Left lung (tissue), 10 donors: ENCODE measurements around the gene WDCP. TPM values are rescaled to one million over a fixed set of nuclear protein-coding genes. Genes with fewer than 3 reads are reported as not detected.

ENCODE experiments used
- ATAC-seq: fragments of 200-7000 bp; cut with Tn5 transposase; one replicate; pipeline ENCODE4 v1.9.1; 2020; ENCODE audit warnings: moderate library complexity
- DNase-seq, 4 donors: peaks; one replicate each; pipeline ENCODE4 v3.0.0-alpha.2; 2013 to 2020
- H3K27ac ChIP-seq, 2 donors: fragments of 200-600 bp; sonication (generic) in 1 of 2; one replicate each; pipeline versions ENCODE4 v1.5.0 to v1.8.0; 2020 to 2021
- H3K27me3 ChIP-seq, 2 donors: fragments of 200-600 bp; sonication (generic) in 1 of 2; one replicate each; pipeline versions ENCODE4 v1.5.0 to v1.8.0; 2020 to 2021
- H3K36me3 ChIP-seq, 2 donors: fragments of 200-600 bp; sonication (generic) in 1 of 2; one replicate each; pipeline versions ENCODE4 v1.5.0 to v1.8.0; 2020 to 2021
- H3K4me1 ChIP-seq, 2 donors: fragments of 200-600 bp; one replicate each; pipeline ENCODE4 v1.8.0; 2021
- H3K4me3 ChIP-seq, 2 donors: fragments of 200-600 bp; sonication (generic) in 1 of 2; one replicate each; pipeline versions ENCODE4 v1.5.0 to v1.8.0; 2020 to 2021; ENCODE audit warnings: mild to moderate bottlenecking in 1 of 2
- H3K9me3 ChIP-seq, 2 donors: fragments of 200-600 bp; sonication (generic) in 1 of 2; one replicate each; pipeline versions ENCODE4 v1.5.0 to v1.8.0; 2020 to 2021
- intact Hi-C, 2 donors: fragments of 100-400 bp; cut with DNase I; formaldehyde crosslinking; loops; one replicate each; pipeline versions ENCODE4 v1.11.2 to v1.14.2; 2022
- polyA plus RNA-seq, 6 donors: library from polyadenylated mRNA; unstranded; fragments of 120-200 nt; gene quantifications; one replicate each; pipeline ENCODE4 v1.2.1, GENCODE V29; 2013; ENCODE audit not compliant: insufficient read length in 6 of 6
- total RNA-seq, 2 donors: library from RNA; stranded (reverse); fragmentation: NEBNext Ultra II Directional; extraction: Animal tissue kit (Norgen Biotek cat#: 25700); gene quantifications; one replicate each; pipeline ENCODE4 v1.2.1, GENCODE V29; 2021
- TF ChIP-seq, protein P1 (sequence below), 2 donors: fragments of 200-600 bp; sonication (generic) in 1 of 2; IDR thresholded peaks; one replicate each; pipeline versions ENCODE4 v1.5.0 to v1.8.0; 2021; ENCODE audit warnings: antibody characterized with exemption in 2 of 2
- donor health status: DM: no; HTN: yes; CAD: no.
- donor health status: DM: no; HTN: no; CAD: no.

Gene WDCP
- total and polyA plus RNA-seq, 8 donors: 10.3 to 15.0 (median 14.6) TPM

DNA sequence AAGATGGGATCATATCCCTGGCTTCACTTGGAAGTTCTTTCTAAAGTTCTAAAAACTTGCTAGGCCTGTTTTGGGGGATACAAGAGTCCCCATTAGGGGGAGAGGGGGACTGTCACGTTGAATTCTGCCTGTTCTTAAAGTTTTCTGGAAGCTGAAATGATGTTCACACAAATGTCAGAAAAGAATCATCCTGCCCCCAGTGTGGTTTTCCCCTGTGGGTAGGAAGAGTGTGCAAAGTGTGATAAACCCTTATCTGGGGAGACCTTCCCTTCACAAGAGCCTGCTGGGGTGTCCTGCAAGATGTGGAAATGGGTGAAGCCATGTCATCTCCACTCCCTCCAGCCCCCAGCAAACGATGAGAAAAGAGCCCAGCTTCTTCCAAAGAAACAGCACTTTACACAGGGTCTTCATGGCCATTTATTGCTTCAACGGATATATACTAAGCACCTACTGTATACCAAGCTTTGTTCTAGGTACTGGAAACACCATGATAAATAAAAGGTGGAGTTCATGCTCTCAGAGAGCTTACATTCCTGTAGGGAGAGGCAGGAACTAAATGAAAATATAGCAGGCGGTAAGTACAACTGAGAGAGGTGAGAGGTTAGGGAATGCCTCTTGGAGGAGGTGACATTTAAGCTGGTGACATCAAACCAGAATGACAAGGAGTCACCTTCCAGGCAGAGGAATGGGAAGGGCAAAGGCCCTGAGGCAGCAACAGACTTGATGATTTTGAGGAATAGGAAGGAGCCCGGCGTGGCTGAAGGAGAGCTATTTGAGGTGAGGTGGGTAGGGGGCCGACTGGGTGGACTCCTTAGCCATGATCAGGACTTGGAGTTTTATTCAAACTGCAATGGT is 35.7 kb downstream of the WDCP start:
- TF ChIP-seq, protein P1, sequence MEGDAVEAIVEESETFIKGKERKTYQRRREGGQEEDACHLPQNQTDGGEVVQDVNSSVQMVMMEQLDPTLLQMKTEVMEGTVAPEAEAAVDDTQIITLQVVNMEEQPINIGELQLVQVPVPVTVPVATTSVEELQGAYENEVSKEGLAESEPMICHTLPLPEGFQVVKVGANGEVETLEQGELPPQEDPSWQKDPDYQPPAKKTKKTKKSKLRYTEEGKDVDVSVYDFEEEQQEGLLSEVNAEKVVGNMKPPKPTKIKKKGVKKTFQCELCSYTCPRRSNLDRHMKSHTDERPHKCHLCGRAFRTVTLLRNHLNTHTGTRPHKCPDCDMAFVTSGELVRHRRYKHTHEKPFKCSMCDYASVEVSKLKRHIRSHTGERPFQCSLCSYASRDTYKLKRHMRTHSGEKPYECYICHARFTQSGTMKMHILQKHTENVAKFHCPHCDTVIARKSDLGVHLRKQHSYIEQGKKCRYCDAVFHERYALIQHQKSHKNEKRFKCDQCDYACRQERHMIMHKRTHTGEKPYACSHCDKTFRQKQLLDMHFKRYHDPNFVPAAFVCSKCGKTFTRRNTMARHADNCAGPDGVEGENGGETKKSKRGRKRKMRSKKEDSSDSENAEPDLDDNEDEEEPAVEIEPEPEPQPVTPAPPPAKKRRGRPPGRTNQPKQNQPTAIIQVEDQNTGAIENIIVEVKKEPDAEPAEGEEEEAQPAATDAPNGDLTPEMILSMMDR (IDR thresholded peaks at IDR 0.05): no peak
- DNase-seq (no peak), ATAC-seq (no peak)
- intact Hi-C loops: no loop called here
- H3K4me1 ChIP-seq: peaks cover 6 to 13% of the 10 kb centered on the region in 2 donors
- H3K27me3 ChIP-seq: peaks cover 26 to 50% of the 10 kb centered on the region in 2 donors
- H3K27ac ChIP-seq: no peak overlapping the region
- H3K4me3 ChIP-seq: no peak overlapping the region
- no peaks in the 10 kb centered on the region for H3K36me3 ChIP-seq
- no peaks in the 10 kb centered on the region for H3K9me3 ChIP-seq

DNA sequence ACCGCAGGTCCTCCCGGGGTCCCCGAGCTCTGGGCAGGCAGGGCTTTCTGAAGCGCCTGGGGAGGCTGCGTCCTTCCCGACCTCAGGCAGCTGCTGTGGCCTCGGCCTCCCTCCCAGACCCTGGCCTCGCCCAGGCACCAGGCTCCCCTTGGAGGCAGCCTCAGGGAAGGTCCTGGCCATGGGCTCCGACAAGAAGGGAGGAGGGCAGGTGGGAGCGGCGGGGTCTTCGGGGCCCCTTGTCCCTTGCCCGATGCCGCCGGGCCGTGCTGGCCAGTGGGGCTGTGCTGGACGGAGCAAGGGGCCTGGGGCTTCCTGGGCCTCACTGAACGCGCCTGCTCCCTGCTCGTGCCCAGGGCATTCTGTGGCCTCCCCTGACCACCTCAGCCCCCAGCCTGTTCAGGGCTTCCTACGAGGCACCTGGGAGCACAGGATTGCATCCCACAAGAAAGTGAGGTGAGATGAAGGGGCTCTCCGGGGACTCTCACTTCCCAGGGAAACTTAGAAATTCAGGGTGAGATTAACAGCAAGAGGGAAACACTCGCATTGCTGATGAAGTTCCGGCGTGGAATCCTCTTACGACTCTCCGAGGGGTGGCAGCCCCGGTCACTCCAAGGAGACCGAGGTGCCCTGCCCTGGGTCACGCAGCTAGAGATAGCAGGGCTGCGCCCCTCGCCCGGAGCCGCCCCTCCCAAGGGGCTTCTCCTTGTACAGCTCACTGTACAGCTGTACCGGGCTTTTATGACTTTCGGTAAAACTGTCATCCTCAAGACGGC is 36.5 kb downstream of the WDCP start:
- intact Hi-C loops: no loop called here
- H3K9me3 ChIP-seq: no peaks in the 10 kb centered on the region
- H3K36me3 ChIP-seq: no peaks in the 10 kb centered on the region
- no peak overlapping the region for H3K27ac ChIP-seq
- no peak overlapping the region for H3K4me3 ChIP-seq
- peaks cover 6 to 13% of the 10 kb centered on the region in 2 donors for H3K4me1 ChIP-seq
- ATAC-seq (peak; percentile 21), DNase-seq (no peak)
- TF ChIP-seq, protein P1 (IDR thresholded peaks at IDR 0.05): no peak
- peaks cover 26 to 50% of the 10 kb centered on the region in 2 donors for H3K27me3 ChIP-seq

DNA sequence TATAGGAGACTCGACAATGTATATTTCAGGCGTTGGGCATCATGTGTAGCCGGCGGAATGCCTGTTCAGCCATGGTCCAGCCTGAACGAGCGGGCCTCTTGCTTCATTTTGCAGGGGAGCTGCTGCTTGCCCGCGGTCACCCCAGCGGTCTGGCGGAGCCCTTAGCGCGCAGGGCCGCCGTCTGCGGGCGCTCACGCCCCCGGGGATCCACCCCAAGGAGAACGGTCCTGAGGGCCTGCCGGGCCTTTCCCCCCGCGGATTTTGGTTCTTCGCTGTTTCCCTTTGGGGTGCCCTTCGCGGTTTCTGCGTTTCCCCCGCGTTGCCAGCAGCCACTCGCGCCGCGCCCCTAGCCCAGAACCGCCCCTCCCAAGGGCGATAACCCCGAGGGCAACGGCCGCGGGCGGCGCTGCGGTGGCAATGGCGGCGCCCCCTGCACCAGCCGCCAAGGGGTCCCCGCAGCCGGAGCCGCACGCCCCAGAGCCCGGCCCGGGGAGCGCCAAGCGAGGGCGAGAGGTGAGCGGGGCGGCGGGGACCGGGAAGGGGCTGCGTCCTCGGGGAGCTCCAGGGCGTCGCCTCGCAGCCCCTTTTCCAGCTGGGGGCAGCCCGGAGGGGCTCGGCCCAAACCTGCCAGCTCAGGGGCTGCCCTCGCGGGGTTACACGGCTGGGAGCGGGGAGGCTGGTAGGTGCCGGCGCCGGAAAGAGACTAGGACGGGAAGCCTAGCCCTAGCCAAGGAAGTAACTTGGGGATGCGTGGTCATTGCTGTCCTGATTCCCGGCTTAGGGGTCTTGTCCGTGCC is 37.3 kb downstream of the WDCP start, which contains the start of gene MFSD2B:
MFSD2B (plus strand) TSS at position 406 of the 797 bp plus-strand sequence; CDS start at position 418, 12 bp downstream.
- TF ChIP-seq, protein P1 (IDR thresholded peaks at IDR 0.05): no peak
- Histone ChIP-seq H3K4me3 (peak within 1 kb of the TSS; percentile 28), H3K36me3 (no peaks in the 10 kb centered on the region), H3K27ac (no peak within 1 kb of the TSS), H3K4me1 (peaks cover 6 to 13% of the 10 kb centered on the region in 2 donors), H3K9me3 (no peaks in the 10 kb centered on the region), H3K27me3 (peaks cover 26 to 50% of the 10 kb centered on the region in 2 donors)
- DNase-seq: peak in 1 of 4 donors; percentile 69
- ATAC-seq: peak; percentile 58
- intact Hi-C loops: no loop called here

DNA sequence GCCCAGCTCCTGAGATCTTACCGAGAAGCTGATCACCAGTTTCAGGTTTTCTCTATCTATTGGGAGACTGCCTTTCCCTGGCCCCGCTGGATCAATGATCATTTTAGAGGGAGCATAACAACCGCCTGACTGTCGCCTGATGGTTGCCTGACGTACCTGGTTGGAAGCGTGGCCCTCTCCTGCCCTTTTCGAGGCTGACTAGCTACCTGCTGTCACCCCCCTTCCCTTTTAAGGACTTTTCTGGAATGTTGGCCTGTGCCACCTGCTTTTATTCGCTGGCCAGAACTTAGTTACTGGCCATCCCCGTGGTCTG is 37.9 kb downstream of the WDCP start:
- no peak for ATAC-seq

More for the DNA sequence above, 37.9 kb downstream of the WDCP start:
- intact Hi-C loops: no loop called here
- H3K27ac ChIP-seq: no peak overlapping the region
- no peaks in the 10 kb centered on the region for H3K36me3 ChIP-seq
- no peak for DNase-seq
- no peak overlapping the region for H3K4me3 ChIP-seq
- no peaks in the 10 kb centered on the region for H3K9me3 ChIP-seq
- H3K27me3 ChIP-seq: peaks cover 26 to 50% of the 10 kb centered on the region in 2 donors
- H3K4me1 ChIP-seq: peaks cover 6 to 13% of the 10 kb centered on the region in 2 donors
- TF ChIP-seq, protein P1 (IDR thresholded peaks at IDR 0.05): no peak
